ENCODE results near the gene COPZ1.
"Not testable (repeated sequence)": the region's sequence is repeated elsewhere in the genome, so short reads cannot be mapped to it uniquely, and the experiment has no call there.

Gene COPZ1

DNA sequence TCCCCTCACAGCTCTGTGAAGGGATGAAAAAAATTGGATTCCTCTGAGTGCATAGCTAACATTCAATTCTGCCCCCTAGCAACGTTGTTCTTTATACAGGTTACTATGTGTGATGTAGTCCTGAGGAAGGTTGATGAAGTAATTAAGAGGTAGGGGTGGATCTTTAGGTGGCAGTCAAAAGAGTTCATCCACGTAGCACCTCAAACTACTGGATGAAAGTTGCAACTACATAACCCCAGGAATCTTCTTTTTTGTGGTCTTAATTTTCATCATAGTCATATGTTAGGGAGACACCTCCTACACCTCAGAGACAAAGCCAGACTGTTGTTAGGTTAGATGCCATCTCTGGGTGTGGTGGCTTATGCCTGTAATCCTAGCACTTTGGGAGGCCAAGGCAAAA lies 13.9 kb upstream of the COPZ1 start:
- H3K4me3 ChIP-seq (ENCODE audit: insufficient read depth, low read depth, low read length) = no peak overlapping the region
- H3K9me3 ChIP-seq (ENCODE audit: control insufficient read depth, low read length) = no peaks in the 10 kb centered on the region
- 89 to 94% methylated on average over 2 of the region's 2 CpGs for WGBS, 2 experiments
- H3K27me3 ChIP-seq (ENCODE audit: control insufficient read depth, insufficient read depth, low read length, poor library complexity, severe bottlenecking) = no peaks in the 10 kb centered on the region
- H3K36me3 ChIP-seq (ENCODE audit: control insufficient read depth, insufficient read depth, low read length) = no peaks in the 10 kb centered on the region
- no peak overlapping the region for H3K27ac ChIP-seq (ENCODE audit: insufficient read depth, low read depth, low read length, poor library complexity, severe bottlenecking)
- no peaks in the 10 kb centered on the region for H3K4me1 ChIP-seq (ENCODE audit: control insufficient read depth, insufficient read depth, low read length)

DNA sequence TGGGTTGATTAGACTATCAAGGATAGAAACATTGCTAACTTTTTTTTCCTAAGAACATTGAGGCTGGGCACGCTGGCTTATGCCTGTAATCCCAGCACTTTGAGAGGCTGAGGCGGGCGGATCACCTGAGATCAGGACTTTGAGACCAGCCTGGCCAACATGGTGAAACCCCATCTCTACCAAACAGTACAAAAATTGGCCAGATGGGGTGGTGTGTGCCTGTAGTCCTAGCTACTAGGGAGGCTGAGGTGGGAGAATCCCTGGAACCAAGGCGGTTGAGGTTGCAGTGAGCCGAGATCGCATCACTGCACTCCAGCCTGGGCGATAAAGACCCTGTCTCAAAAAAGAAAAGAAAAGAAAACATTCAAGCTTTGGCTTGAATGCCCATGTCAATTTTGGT lies 12.6 kb upstream of the COPZ1 start:
- H3K36me3 ChIP-seq (ENCODE audit: control insufficient read depth, insufficient read depth, low read length); H3K4me1 ChIP-seq (ENCODE audit: control insufficient read depth, insufficient read depth, low read length); H3K27me3 ChIP-seq (ENCODE audit: control insufficient read depth, insufficient read depth, low read length, poor library complexity, severe bottlenecking); H3K9me3 ChIP-seq (ENCODE audit: control insufficient read depth, low read length); H3K27ac ChIP-seq (ENCODE audit: insufficient read depth, low read depth, low read length, poor library complexity, severe bottlenecking); H3K4me3 ChIP-seq (ENCODE audit: insufficient read depth, low read depth, low read length): not testable (repeated sequence)
- 87 to 92% methylated on average over 7 of the region's 7 CpGs for WGBS, 2 experiments

GRCh38 chr12:54321363-54321762 lies 3.6 kb upstream of the COPZ1 start:
- H3K9me3 ChIP-seq (ENCODE audit: control insufficient read depth, low read length) = no peaks in the 10 kb centered on the region
- H3K4me1 ChIP-seq (ENCODE audit: control insufficient read depth, insufficient read depth, low read length) = no peaks in the 10 kb centered on the region
- no peaks in the 10 kb centered on the region for H3K27me3 ChIP-seq (ENCODE audit: control insufficient read depth, insufficient read depth, low read length, poor library complexity, severe bottlenecking)
- no peaks in the 10 kb centered on the region for H3K36me3 ChIP-seq (ENCODE audit: control insufficient read depth, insufficient read depth, low read length)
- H3K27ac ChIP-seq (ENCODE audit: insufficient read depth, low read depth, low read length, poor library complexity, severe bottlenecking) = no peak overlapping the region
- no peak overlapping the region for H3K4me3 ChIP-seq (ENCODE audit: insufficient read depth, low read depth, low read length)
- 92% methylated on average over 5 of the region's 5 CpGs for WGBS, 2 experiments

- peak overlapping the region; percentile 90 for H3K4me3 ChIP-seq (ENCODE audit: insufficient read depth, low read depth, low read length)
- WGBS, 2 experiments = 70 to 74% methylated on average over 21 to 22 of the region's 22 CpGs
- not testable (repeated sequence) for H3K4me1 ChIP-seq (ENCODE audit: control insufficient read depth, insufficient read depth, low read length); H3K9me3 ChIP-seq (ENCODE audit: control insufficient read depth, low read length); H3K27me3 ChIP-seq (ENCODE audit: control insufficient read depth, insufficient read depth, low read length, poor library complexity, severe bottlenecking); H3K36me3 ChIP-seq (ENCODE audit: control insufficient read depth, insufficient read depth, low read length)
- H3K27ac ChIP-seq (ENCODE audit: insufficient read depth, low read depth, low read length, poor library complexity, severe bottlenecking) = peak overlapping the region; percentile 78
These were observed 645 bp downstream of the COPZ1 start for GRCh38 chr12:54325442-54326109.

DNA sequence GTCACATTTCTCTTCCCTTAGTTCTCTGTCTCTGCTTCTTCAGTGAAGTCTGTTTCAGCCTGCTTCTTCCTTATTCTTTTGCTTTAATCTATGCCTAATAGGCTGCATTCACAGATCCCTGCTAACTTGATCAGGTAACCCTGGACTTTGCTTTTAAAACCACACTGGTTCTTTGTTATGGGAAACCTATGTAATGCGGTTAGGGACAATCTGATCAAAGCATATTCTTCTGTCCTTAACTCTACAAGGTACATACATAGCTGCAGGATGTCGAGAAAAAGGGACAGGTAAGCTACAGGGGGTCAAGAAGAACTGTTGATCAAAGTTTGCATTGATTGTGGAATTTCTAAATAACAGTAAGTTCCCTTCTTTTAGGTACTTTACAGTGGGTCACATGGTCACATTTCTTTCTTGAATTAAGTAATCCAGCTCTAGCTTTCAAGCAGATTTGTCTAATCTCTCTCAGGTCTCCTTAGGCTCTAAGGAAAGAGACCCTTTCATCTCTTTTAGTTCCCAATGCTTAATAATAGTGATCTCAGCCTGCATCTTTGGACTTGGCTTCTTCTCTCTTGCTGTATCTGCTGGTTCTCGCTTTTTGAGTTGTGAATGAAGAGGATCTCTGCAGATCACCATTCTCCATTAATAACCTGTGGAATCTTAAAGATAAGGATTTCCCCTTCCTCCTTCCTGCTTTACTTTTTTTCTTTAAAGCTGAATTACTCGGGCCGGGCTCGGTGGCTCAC lies 3.8 kb downstream of the COPZ1 start:
- Histone ChIP-seq H3K4me3 (ENCODE audit: insufficient read depth, low read depth, low read length) (no peak overlapping the region), H3K9me3 (ENCODE audit: control insufficient read depth, low read length) (no peaks in the 10 kb centered on the region), H3K27me3 (ENCODE audit: control insufficient read depth, insufficient read depth, low read length, poor library complexity, severe bottlenecking) (no peaks in the 10 kb centered on the region), H3K4me1 (ENCODE audit: control insufficient read depth, insufficient read depth, low read length) (peaks cover 5% of the 10 kb centered on the region), H3K27ac (ENCODE audit: insufficient read depth, low read depth, low read length, poor library complexity, severe bottlenecking) (no peak overlapping the region), H3K36me3 (ENCODE audit: control insufficient read depth, insufficient read depth, low read length) (no peaks in the 10 kb centered on the region)
- 79 to 87% methylated on average over 6 of the region's 6 CpGs for WGBS, 2 experiments

GRCh38 chr12:54329759-54330158 lies 4.8 kb downstream of the COPZ1 start:
- no peaks in the 10 kb centered on the region for H3K9me3 ChIP-seq (ENCODE audit: control insufficient read depth, low read length)

DNA sequence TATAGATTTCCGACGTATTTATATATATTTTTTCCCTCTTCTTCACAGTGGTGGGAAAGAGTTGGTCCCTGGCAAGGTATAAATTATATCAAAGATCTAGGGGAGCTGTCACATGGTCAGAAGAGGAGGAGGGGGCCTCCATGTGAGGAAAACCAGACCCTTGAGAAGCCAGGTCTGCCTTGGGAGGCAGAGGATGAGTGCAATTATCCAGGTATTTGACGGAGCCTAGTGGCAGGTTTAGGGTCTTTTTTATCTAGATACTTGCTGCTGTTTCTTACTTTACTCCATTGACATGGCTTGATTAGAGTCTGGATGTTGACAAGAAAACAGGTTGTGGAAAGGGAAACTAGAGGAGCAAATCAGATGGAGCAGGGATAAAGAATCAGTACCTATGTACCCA lies 5.5 kb downstream of the COPZ1 start:
- Histone ChIP-seq H3K36me3 (ENCODE audit: control insufficient read depth, insufficient read depth, low read length) (no peaks in the 10 kb centered on the region), H3K27me3 (ENCODE audit: control insufficient read depth, insufficient read depth, low read length, poor library complexity, severe bottlenecking) (no peaks in the 10 kb centered on the region), H3K9me3 (ENCODE audit: control insufficient read depth, low read length) (no peaks in the 10 kb centered on the region), H3K4me3 (ENCODE audit: insufficient read depth, low read depth, low read length) (no peak overlapping the region), H3K27ac (ENCODE audit: insufficient read depth, low read depth, low read length, poor library complexity, severe bottlenecking) (no peak overlapping the region), H3K4me1 (ENCODE audit: control insufficient read depth, insufficient read depth, low read length) (peaks cover 5% of the 10 kb centered on the region)
- WGBS, 2 experiments = 93 to 99% methylated on average over 1 to 3 of the region's 3 CpGs

More at GRCh38 chr12:54329759-54330158, 4.8 kb downstream of the COPZ1 start:
- H3K27ac ChIP-seq (ENCODE audit: insufficient read depth, low read depth, low read length, poor library complexity, severe bottlenecking) = peak overlapping the region; percentile 8
- H3K4me1 ChIP-seq (ENCODE audit: control insufficient read depth, insufficient read depth, low read length) = peaks cover 5% of the 10 kb centered on the region
- 74 to 85% methylated on average over 5 of the region's 5 CpGs for WGBS, 2 experiments
- H3K27me3 ChIP-seq (ENCODE audit: control insufficient read depth, insufficient read depth, low read length, poor library complexity, severe bottlenecking) = no peaks in the 10 kb centered on the region
- no peaks in the 10 kb centered on the region for H3K36me3 ChIP-seq (ENCODE audit: control insufficient read depth, insufficient read depth, low read length)
- H3K4me3 ChIP-seq (ENCODE audit: insufficient read depth, low read depth, low read length) = no peak overlapping the region

DNA sequence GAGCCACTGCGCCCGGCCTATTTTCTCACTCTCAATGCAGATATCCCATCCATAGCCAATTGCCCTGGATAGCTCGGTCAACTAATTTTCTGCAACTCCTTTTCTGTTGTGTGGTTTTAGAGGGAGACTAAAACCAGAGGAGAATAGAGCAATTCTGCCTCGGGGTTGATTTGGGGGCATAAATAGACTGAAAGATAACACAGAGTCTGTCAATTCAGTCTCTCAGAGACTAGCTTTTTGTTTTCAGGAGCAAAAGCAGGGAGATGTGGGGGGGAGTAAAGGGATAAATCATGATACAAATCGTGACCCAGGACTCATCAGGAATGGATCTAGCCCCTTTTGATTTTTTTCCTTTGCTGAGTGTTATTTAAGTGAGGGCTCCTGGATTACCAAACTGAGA lies 6.5 kb downstream of the COPZ1 start:
- Histone ChIP-seq H3K9me3 (ENCODE audit: control insufficient read depth, low read length) (no peaks in the 10 kb centered on the region), H3K36me3 (ENCODE audit: control insufficient read depth, insufficient read depth, low read length) (no peaks in the 10 kb centered on the region), H3K4me1 (ENCODE audit: control insufficient read depth, insufficient read depth, low read length) (peaks cover 5% of the 10 kb centered on the region), H3K4me3 (ENCODE audit: insufficient read depth, low read depth, low read length) (no peak overlapping the region), H3K27ac (ENCODE audit: insufficient read depth, low read depth, low read length, poor library complexity, severe bottlenecking) (no peak overlapping the region), H3K27me3 (ENCODE audit: control insufficient read depth, insufficient read depth, low read length, poor library complexity, severe bottlenecking) (no peaks in the 10 kb centered on the region)
- 93 to 94% methylated on average over 5 of the region's 5 CpGs for WGBS, 2 experiments

DNA sequence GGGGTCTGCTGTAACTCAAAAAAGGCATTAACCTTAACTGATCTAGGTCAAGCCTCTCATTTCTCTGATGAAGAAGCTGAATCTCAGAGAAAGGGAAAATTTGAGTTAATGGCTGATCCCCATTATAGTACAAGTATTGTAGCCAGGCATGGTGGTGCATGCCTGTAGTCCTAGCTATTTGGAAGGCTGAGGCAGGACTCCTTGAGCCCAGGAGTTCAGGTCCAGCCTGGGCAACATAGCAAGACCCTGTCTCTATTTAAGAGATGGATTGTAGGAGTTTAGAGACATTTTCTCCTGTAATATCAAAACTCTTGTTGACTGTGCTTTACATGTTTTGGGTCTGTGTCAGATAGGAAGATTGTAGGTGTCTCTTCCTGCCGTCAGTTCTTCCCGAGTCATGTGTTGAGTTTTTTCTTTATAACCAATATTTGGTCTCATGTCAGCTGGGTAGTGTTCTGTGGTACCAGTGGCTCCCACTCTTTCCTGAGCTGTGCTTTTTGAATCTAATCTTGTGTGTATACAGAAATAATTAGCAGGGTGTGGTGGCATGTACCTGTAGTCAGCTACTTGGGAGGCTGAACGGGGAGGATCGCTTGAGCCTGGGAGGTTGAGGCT lies 8.6 kb downstream of the COPZ1 start:
- H3K36me3 ChIP-seq (ENCODE audit: control insufficient read depth, insufficient read depth, low read length) = no peaks in the 10 kb centered on the region
- H3K27ac ChIP-seq (ENCODE audit: insufficient read depth, low read depth, low read length, poor library complexity, severe bottlenecking) = no peak overlapping the region
- peaks cover 19% of the 10 kb centered on the region for H3K4me1 ChIP-seq (ENCODE audit: control insufficient read depth, insufficient read depth, low read length)
- no peak overlapping the region for H3K4me3 ChIP-seq (ENCODE audit: insufficient read depth, low read depth, low read length)
- H3K9me3 ChIP-seq (ENCODE audit: control insufficient read depth, low read length) = no peaks in the 10 kb centered on the region
- WGBS, 2 experiments = 90 to 94% methylated on average over 4 of the region's 4 CpGs
- H3K27me3 ChIP-seq (ENCODE audit: control insufficient read depth, insufficient read depth, low read length, poor library complexity, severe bottlenecking) = no peaks in the 10 kb centered on the region

DNA sequence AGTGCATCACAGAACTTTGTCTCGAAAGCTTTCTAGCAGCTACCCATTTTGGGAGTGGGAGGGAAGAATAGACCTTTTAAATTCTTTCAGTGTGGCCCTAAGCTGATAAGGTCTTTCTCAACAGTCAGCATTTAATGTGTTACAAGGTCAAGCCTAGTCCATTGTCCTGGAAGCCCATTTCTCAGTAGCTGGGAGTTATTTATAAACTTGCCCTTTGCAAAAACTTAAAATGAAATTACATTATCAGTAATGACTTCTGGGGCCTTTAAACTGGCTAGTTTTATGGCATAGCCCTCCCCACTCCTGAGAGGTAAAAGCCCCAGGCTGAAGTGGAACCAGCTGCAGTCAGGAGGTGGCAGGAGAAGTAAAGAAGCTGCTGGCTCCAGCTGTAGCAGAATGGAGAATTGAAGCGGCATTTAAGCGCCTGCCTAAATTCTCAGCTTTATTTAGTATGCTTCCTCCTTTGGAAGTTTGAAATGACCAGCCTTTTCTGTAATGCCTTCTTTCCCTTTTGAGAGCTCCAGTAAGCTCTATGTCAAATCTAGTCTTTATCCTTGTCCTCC lies 12.4 kb downstream of the COPZ1 start:
- Histone ChIP-seq H3K27ac (ENCODE audit: insufficient read depth, low read depth, low read length, poor library complexity, severe bottlenecking) (peak overlapping the region; percentile 6), H3K9me3 (ENCODE audit: control insufficient read depth, low read length) (no peaks in the 10 kb centered on the region), H3K4me3 (ENCODE audit: insufficient read depth, low read depth, low read length) (no peak overlapping the region), H3K4me1 (ENCODE audit: control insufficient read depth, insufficient read depth, low read length) (peaks cover 46% of the 10 kb centered on the region), H3K36me3 (ENCODE audit: control insufficient read depth, insufficient read depth, low read length) (no peaks in the 10 kb centered on the region), H3K27me3 (ENCODE audit: control insufficient read depth, insufficient read depth, low read length, poor library complexity, severe bottlenecking) (no peaks in the 10 kb centered on the region)
- WGBS, 2 experiments = 85 to 89% methylated on average over 3 of the region's 3 CpGs
